ENCODE results near the gene ELP1.
"Not testable (repeated sequence)": the region's sequence is repeated elsewhere in the genome, so short reads cannot be mapped to it uniquely, and the experiment has no call there.

The ELP1 gene

GRCh38 chr9:108844391-108844790, 89.5 kb downstream of the ELP1 start:
- TF ChIP-seq ZNF274 (IDR thresholded peaks at IDR 0.05; ENCODE audit: low read depth, low read length), result no peak
- H3K4me3 ChIP-seq (ENCODE audit: low read length), result no peak overlapping the region

- peak overlapping the region; percentile 28; the same call in 1 of the 2 replicates for H3K4me3 ChIP-seq (ENCODE audit: low read length)
- no peak for TF ChIP-seq ZNF274 (IDR thresholded peaks at IDR 0.05; ENCODE audit: low read depth, low read length)
These were observed 91.2 kb downstream of the ELP1 start for GRCh38 chr9:108842610-108843295.

- not testable (repeated sequence) for H3K4me3 ChIP-seq (ENCODE audit: low read length)
These were observed 94.4 kb downstream of the ELP1 start for GRCh38 chr9:108839561-108839960.

- no peak for TF ChIP-seq ZNF274 (IDR thresholded peaks at IDR 0.05; ENCODE audit: low read depth, low read length)
- no peak overlapping the region for H3K4me3 ChIP-seq (ENCODE audit: low read length)
These were observed 95.9 kb downstream of the ELP1 start for GRCh38 chr9:108838017-108838416.

- no peak for TF ChIP-seq ZNF274 (IDR thresholded peaks at IDR 0.05; ENCODE audit: low read depth, low read length)
- no peak overlapping the region for H3K4me3 ChIP-seq (ENCODE audit: low read length)
These were observed 96.4 kb downstream of the ELP1 start for GRCh38 chr9:108837530-108837929.

GRCh38 chr9:108836781-108837180, 97.1 kb downstream of the ELP1 start:
- H3K4me3 ChIP-seq (ENCODE audit: low read length), result no peak overlapping the region
- no peak for TF ChIP-seq ZNF274 (IDR thresholded peaks at IDR 0.05; ENCODE audit: low read depth, low read length)

- H3K4me3 ChIP-seq (ENCODE audit: low read length), result no peak overlapping the region
- no peak for TF ChIP-seq ZNF274 (IDR thresholded peaks at IDR 0.05; ENCODE audit: low read depth, low read length)
These were observed 97.6 kb downstream of the ELP1 start for GRCh38 chr9:108836319-108836718.

- no peak overlapping the region for H3K4me3 ChIP-seq (ENCODE audit: low read length)
- TF ChIP-seq ZNF274 (IDR thresholded peaks at IDR 0.05; ENCODE audit: low read depth, low read length), result no peak
These were observed 98.1 kb downstream of the ELP1 start for GRCh38 chr9:108835831-108836230.

- no peak for TF ChIP-seq ZNF274 (IDR thresholded peaks at IDR 0.05; ENCODE audit: low read depth, low read length)
- H3K4me3 ChIP-seq (ENCODE audit: low read length), result no peak overlapping the region
These were observed 98.8 kb downstream of the ELP1 start for GRCh38 chr9:108834959-108835665.

GRCh38 chr9:108832179-108832500, 101.8 kb downstream of the ELP1 start:
- TF ChIP-seq ZNF274 (IDR thresholded peaks at IDR 0.05; ENCODE audit: low read depth, low read length), result no peak
- H3K4me3 ChIP-seq (ENCODE audit: low read length), result no peak overlapping the region

- H3K4me3 ChIP-seq (ENCODE audit: low read length), result no peak overlapping the region
- TF ChIP-seq ZNF274 (IDR thresholded peaks at IDR 0.05; ENCODE audit: low read depth, low read length), result no peak
These were observed 102.3 kb downstream of the ELP1 start for GRCh38 chr9:108831496-108832178.

GRCh38 chr9:108830272-108830671, 103.7 kb downstream of the ELP1 start:
- TF ChIP-seq ZNF274 (IDR thresholded peaks at IDR 0.05; ENCODE audit: low read depth, low read length), result no peak
- no peak overlapping the region for H3K4me3 ChIP-seq (ENCODE audit: low read length)

- no peak for TF ChIP-seq ZNF274 (IDR thresholded peaks at IDR 0.05; ENCODE audit: low read depth, low read length)
- H3K4me3 ChIP-seq (ENCODE audit: low read length), result no peak overlapping the region
These were observed 110.1 kb downstream of the ELP1 start for GRCh38 chr9:108823829-108824228.

All from GM08714 (cell line).